ENCODE data around the gene TTLL10.

DNA sequence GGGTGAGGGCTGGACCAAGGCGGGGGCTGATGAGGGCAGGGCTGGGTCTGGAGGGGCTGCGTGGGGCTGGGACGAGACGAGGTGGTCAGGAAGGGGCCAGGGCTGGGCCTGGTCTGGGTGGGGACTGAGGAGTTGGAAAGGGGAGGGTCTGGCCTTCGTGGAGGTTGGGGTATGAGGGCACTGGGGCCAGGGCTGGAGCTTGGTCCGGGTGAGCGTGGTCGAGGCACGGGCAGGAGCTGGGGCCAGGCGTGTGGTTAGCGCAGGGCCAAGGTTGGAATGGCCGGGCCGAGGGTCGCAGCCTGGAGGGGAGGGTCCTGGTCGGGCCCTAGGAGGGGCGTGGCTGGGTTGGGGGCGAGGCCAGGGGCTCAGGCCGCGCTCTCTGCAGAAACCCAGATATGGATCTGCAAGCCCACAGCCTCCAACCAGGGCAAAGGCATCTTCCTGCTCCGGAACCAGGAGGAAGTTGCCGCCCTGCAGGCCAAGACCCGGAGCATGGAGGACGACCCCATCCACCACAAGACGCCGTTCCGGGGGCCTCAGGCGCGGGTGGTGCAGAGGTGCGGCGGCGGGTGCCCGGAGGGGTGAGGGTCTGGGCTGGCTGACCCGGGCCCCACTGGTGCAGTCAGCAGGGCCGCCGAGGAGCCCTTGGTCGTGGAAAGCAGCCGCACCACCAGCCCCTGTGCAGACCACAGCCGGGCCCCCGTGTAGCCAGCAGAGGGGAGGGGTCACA, 9.0 kb downstream of the TTLL10 start:
- TF ChIP-seq GATA3 (IDR thresholded peaks at IDR 0.05; ENCODE audit: low read depth, low read length) (no peak), GATA2 (IDR thresholded peaks at IDR 0.05; ENCODE audit: low read depth, low read length) (no peak)

All from SH-SY5Y (cell line).